Stimulated activated CD8-positive, alpha-beta memory T cell treated with anti-CD3 and anti-CD28 coated beads, Interleukin-4, amount 100 ng/mL, for 4 hours (primary cell): ENCODE measurements around the gene LMF1.

Experiments
- DNase-seq, 2 donors: peaks; one replicate each; pipeline ENCODE4 v3.0.0-alpha.2; 2020; ENCODE audit warnings: low read depth in 2 of 2, low spot score in 1 of 2

LMF1 gene

DNA sequence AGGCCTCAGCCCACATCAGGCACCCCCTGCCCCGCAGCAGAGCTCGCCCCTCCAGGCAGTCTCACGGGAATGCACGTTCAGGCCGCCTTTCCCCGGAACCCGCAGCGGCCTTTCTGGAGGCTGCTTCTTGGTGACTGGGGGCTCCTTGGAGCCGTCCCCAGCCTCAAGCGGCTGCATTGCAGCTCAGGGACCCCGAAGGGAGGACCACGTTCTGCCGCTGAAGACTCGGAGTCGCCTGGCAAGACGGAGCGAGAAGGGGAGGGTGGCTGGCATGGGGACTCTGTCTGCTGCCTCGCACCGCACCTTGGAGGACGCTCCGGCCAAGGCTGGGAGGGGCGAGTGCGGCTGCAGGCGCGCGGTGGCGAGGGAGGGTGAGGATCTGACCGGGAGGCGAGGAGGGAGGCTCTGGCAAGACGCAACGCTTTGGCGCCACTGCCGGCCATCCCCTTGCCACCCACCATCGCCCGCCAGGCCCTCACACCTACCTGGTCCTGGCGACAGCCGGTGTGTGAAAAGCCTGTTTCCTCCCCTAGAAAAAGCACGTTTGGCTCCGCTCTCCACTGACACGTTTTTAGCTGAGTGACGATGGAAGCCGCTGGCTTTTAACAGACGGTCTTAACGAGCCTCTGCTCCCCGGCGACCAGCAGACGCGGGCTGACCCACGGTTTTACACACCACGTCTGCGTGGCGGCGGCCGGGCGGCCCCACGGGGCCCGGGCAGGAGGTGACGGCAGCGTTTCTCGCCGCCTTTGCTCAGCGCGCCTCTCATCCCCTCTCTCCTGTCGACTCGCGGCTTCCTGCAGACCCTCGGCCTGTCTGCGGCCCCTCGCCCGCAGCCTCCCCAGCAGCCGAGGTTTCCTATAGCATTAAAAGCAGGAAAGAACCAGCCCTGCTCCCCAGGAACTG lies 153.5 kb downstream of the LMF1 start:
- no peak for DNase-seq

DNA sequence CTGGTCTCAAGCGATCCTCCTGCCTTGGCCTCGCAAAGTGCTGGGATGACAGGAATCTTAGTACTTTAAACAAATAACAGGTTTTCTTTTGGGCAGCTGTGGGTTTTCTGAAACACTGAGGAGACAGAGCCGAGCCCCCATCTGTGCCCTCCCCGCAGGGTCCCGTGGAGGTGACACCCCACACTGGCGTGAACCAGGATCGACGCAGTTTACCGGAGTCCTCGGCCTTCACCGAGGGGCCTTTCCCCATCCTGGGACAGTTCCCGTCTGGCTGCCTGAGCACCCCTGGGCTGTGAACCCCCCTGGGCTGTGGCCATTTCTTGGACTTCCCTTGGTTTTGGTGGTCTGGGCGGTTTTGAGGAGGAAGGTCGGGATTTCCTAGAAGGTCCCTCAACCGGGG lies 154.9 kb downstream of the LMF1 start:
- DNase-seq = no peak

DNA sequence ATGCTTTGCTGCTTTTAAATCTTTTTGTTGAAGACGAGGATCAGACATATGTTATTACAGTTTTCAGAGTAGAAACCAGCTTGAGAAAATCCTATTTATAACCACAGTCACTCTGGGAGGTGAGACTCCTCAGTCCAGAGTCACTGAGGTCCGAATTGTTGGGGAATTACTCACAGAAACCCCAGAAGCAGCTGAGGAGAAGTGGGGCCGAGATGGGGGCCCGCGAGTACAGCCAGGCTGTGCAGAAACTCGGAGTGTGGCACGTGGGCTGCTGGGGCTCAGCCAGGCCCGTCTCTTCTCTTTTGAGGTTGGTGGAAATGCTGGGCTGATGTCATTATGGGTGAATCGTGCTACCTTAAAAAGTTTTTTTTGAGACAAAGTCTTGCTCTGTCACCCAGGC lies 155.8 kb downstream of the LMF1 start:
- DNase-seq = no peak

DNA sequence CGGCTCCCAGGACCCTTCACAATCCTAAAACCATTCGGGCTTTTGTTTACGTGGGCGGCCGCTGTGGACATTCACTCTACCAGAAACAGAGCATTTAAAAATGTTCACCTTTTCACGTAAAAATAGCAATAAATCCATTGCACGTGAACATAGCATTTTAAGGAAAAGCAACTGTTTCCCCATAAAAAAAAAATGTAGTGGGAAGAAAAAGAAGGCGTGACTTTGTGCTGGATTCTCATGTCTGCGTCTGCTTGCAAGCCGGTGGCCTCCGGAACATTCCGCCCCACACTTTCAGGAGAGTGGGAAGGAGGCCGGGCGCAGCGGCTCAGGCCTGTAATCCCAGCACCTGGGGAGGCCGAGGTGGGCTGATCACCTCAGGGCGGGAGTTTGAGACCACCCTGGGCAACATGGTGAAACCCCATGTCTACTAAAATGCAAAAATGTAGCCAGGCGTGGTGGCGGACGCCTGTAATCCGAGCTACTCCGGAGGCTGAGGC lies 156.8 kb downstream of the LMF1 start:
- DNase-seq = no peak

DNA sequence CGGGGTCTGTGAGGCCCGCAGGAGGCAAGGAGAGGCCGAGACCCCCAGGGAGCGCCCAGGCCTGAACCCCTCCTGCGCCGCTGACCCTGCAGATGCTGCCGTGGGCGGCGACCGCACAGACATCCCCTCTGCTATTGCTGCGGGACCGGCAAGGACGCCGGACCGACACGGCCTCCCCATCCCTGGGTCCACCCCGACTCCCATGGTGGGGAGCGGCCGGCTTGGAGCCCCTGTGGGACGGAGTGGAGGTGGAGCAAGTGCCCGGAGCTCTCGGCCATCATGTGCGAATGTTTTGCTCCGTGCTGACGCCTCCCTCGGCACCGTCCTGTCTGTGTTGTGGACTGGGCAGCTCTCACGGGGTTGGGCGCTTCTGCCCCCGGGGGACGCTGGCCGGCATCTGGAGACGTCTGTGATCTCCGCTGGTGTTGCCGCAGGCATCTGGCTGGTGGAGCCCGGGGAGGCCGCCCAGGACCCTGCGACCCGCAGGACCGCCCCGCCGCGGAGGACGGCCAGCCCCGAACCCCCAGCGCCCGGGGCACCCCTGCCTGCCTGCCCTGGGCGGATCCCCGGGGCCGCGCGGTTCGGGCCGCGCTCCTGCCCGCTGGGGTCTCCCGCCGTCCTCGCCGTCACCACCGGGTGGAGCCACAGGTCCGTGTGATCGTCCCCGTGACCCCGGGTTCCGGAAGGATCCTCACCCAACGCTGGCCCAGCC lies 157.4 kb downstream of the LMF1 start:
- DNase-seq = no peak

DNA sequence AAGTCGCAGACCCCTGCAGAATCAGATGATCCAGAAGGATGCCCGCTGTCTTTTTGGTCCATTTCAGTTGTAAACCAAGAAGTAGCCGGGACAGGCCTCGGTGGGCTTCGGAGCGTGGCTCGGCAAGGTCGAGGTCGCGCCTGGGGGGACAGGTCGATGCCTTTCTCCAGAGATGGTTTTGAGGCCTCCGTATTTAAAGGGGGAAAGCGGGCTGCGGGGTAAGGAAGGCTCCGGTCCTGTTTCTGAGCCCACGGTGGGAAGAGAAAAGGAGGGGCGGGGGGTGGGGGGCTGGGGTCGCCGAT lies 162.7 kb downstream of the LMF1 start:
- DNase-seq = no peak

DNA sequence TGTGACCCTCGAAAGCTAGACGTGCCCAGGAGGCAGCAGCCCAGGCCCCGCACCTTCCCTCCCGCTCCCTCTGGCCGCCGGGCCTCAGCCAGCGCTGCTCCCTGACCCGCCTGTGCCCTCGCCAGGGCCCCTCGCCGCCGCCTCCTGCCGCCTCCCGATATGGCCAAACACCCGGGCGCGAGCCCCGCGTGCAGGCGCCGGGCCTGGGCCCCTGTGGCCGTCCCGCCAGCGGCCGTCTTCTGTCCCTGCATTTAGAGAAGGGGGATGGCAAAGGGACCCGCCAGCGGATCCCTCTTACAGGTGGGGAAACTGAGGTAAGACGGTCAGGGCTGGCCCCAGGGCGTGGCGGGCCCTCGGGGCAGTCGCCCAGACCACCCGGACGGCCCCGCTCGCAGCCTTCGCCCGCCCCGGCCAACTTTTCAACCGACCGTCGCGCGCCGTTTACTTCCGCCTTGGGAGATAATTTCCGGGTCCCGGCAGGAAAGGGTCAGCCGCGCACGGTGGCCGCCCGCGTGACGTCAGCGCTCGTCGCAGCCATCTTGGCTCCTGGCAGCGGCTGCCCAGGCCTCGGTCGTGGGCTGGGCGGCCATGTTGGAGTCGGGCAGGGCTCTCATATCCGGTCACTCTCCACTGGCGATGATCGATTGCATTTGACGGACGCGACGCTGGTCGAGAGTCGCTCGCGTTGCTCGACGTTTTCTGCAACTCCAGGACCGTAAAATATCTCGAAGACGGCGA lies 163.3 kb downstream of the LMF1 start:
- DNase-seq = peak; percentile 53 to 80

DNA sequence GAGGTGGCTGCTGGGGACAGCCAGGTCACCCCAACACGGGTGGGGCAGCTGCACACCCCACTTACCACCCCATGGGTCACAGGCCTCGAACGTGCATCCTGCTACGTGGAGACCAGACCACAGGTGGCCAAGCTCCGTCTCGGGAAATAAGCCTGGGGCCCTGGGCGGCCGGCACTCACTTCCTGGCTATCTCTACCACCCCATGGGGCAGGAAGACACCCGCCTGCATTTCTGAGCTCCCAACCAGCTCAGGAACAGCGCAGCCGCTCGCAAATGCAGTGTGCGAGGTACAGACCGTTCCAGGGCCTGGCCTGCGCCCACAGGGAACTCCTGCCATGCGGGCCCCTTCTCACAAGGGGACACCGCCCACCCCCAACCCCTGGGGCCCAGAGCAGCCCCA lies 165.3 kb downstream of the LMF1 start:
- no peak for DNase-seq

DNA sequence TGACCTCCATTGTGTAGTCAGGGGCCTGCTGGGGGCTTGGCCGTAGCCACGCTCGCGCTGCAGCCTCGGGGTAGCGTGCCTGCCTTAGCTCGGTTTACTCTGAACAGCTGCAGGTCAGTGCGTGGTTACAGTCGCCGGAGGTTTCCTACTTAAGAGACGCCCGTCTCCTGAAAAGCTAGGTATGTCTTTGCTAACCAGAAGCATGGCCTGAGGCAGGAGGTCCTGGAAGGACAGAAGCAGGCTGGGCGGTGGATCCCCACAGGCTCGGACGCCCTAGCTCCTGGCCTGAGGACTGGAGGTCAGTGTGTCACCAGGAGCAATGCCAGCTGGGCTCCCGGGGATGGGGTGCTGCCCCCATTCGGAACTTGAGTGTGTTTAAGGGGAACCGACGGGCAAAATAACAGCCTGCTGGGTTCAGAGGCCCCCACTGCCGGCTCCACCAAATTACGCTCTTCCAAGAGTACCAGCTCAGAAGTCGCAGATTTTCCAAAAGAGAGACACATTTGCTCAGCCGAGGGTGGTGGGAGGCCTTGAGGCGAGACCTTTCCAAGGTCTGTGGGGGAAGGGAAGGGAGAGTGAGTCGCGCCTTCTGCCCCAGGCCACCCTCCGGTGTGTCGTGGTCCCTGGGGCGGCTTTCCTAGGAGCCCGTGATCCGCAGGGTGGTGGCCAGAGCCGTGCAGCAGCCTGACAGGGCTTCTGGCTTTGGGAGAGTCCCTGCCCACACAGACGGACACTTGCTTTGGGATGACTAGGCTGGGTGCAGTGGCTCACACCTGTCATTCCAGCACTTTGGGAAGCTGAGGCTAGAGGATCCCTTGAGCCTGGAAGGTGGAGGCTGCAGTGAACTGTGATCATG lies 166.4 kb downstream of the LMF1 start:
- DNase-seq = no peak

DNA sequence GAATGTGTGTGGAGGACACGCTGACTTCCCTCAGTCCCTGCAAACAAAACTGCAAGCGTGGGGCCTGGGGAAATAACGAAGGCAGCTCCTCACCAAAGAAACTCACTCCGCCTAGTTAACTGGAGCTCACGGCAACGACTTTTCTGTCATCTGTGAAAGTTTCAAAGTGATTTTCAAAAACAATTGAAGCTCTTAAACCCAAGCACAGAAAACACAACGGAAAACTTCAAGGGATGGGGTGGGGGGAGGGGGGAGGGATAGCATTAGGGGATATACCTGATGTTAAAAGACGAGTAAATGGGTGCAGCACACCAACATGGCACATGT lies 167.1 kb downstream of the LMF1 start:
- no peak for DNase-seq
